Loucy (cell line): ENCODE measurements around the gene SOST.

Source experiments
- H2AFZ ChIP-seq: fragments of 200-600 bp; sonication (generic); 2 replicates; pipeline ENCODE4 v1.6.0; 2016; ENCODE audit warnings: antibody characterized with exemption, mild to moderate bottlenecking, low read length, moderate library complexity
- H3F3A ChIP-seq: fragments of 200-600 bp; 2 replicates; pipeline ENCODE4 v1.6.0; 2016; ENCODE audit warnings: antibody characterized with exemption, low read depth, mild to moderate bottlenecking
- H3K27me3 ChIP-seq: fragments of 200-600 bp; sonication (generic); 2 replicates; pipeline ENCODE4 v1.6.1; 2014; ENCODE audit warnings: low read length, mild to moderate bottlenecking; ENCODE audit not compliant: insufficient read depth, poor library complexity, severe bottlenecking
- H3K36me3 ChIP-seq: fragments of 200-600 bp; sonication (generic); 2 replicates; pipeline ENCODE4 v1.6.1; 2016; ENCODE audit warnings: low read length; ENCODE audit not compliant: insufficient read depth
- H3K4me1 ChIP-seq: fragments of 200-600 bp; sonication (generic); 2 replicates; pipeline ENCODE4 v1.5.1; 2014; ENCODE audit warnings: low read length, mild to moderate bottlenecking; ENCODE audit not compliant: insufficient read depth, poor library complexity, severe bottlenecking
- H3K4me2 ChIP-seq: fragments of 200-600 bp; sonication (generic); 2 replicates; pipeline ENCODE4 v1.6.0; 2014; ENCODE audit warnings: antibody characterized with exemption, low read length, low read depth, mild to moderate bottlenecking; ENCODE audit not compliant: poor library complexity, severe bottlenecking
- H3K4me3 ChIP-seq: fragments of 200-600 bp; sonication (generic); 2 replicates; pipeline ENCODE4 v1.5.1; 2014; ENCODE audit warnings: low read length, mild to moderate bottlenecking, mixed read lengths; ENCODE audit not compliant: poor library complexity, severe bottlenecking
- H3K79me2 ChIP-seq: fragments of 200-600 bp; sonication (generic); 2 replicates; pipeline ENCODE4 v1.6.1; 2014; ENCODE audit warnings: low read length; ENCODE audit not compliant: insufficient read depth
- H3K9ac ChIP-seq: fragments of 200-600 bp; sonication (generic); 2 replicates; pipeline ENCODE4 v1.6.0; 2014; ENCODE audit warnings: mild to moderate bottlenecking, low read depth, low read length, moderate library complexity; ENCODE audit not compliant: poor library complexity, severe bottlenecking
- H3K9me2 ChIP-seq: fragments of 200-600 bp; sonication (generic); replicated peaks from 2 replicates; pipeline ENCODE4 v1.6.1; 2016; ENCODE audit warnings: low read depth, low read length, mixed read lengths
- H3K9me3 ChIP-seq: fragments of 200-600 bp; sonication (generic); 2 replicates; pipeline ENCODE4 v1.6.1; 2014; ENCODE audit warnings: mild to moderate bottlenecking, antibody characterized with exemption, low read length, low read depth; ENCODE audit not compliant: insufficient read depth
- H4K20me1 ChIP-seq: fragments of 200-600 bp; sonication (generic); 2 replicates; pipeline ENCODE4 v1.6.0; 2014; ENCODE audit warnings: antibody characterized with exemption, low read length, mild to moderate bottlenecking; ENCODE audit not compliant: insufficient read depth, poor library complexity, severe bottlenecking
- CTCF ChIP-seq: fragments of 200-600 bp; sonication (generic); conservative IDR thresholded peaks from 2 replicates; pipeline ENCODE4 v1.5.1; 2014; ENCODE audit warnings: mild to moderate bottlenecking, antibody characterized with exemption, low read length
- EZH2phosphoT487 ChIP-seq: fragments of 200-600 bp; IDR thresholded peaks from 2 replicates; pipeline ENCODE4 v1.6.1; 2018; ENCODE audit warnings: antibody characterized with exemption, mild to moderate bottlenecking, moderate library complexity, borderline replicate concordance

Gene SOST

DNA sequence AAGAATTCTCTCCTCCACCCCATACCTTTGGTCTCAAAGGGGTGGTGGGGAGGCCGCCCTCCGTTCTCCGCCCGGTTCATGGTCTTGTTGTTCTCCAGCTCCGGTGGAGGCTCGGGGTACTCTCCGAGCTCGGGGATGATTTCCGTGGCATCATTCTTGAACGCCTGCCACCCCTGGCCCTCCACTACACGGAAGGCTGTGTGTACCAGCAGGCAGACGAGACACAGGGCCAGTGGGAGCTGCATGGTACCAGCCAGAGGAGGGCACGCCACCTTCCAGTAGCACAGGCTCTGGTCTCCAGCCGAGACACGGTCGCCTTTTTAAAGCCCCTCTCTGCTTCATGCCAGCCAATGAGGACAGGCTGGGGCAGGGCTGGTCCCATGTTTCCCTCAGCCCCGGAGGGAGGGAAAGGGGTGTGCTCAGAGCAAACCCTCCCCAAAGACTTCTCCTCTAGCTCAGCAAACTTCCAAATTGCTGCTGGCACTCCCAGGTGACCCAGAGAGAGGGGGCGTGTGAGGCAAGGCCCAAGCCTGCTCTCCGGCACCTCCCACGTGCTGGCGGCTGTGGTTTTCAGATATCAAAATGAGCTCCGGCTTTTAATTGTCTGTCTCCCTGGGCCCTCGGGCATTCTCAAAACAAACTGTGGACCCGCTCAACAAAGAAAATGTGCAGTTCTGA, at the start of gene SOST:
TSS of gene SOST (minus strand) at position 295 of the 678 bp plus-strand sequence. CDS start at position 245, 50 bp downstream.
- no peaks in the 10 kb centered on the region for H3K27me3 ChIP-seq
- no peak for TF ChIP-seq EZH2phosphoT487
- no peaks in the 10 kb centered on the region for H3K9me3 ChIP-seq
- H3K9me2 ChIP-seq, result no peaks in the 10 kb centered on the region
- no peak within 1 kb of the TSS for H3K9ac ChIP-seq
- H3K79me2 ChIP-seq, result no peaks in the 10 kb centered on the region
- H4K20me1 ChIP-seq, result no peaks in the 10 kb centered on the region
- H3F3A ChIP-seq, result no peaks in the 10 kb centered on the region
- no peak within 1 kb of the TSS for H3K4me3 ChIP-seq
- no peaks in the 10 kb centered on the region for H3K36me3 ChIP-seq
- no peaks in the 10 kb centered on the region for H3K4me1 ChIP-seq
- no peak within 1 kb of the TSS for H3K4me2 ChIP-seq
- no peak within 1 kb of the TSS for H2AFZ ChIP-seq

DNA sequence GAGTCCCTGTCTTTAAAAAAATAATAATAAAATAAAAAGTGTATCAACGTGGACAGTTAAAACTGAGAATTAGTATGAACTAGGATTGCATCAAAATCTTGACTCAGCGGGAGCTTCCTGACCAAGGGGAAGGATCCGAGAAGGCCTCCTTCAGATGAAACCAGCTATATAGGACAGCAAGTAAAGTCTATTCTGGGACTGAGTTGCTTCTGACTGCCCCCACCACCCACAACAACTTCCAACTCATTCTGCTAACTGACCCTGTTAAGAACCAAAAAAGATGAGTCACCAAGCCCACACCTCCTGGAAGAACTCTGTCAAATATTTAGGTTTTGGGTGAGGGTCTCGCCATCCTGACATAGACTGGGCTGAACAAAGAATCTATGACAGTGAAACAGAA, 49.5 kb upstream of the SOST start:
- Histone ChIP-seq H3K27me3 (no peaks in the 10 kb centered on the region), H3K4me2 (no peak overlapping the region), H3K4me1 (no peaks in the 10 kb centered on the region), H3K9ac (no peak overlapping the region), H4K20me1 (no peaks in the 10 kb centered on the region), H3F3A (no peaks in the 10 kb centered on the region), H2AFZ (no peak overlapping the region), H3K36me3 (no peaks in the 10 kb centered on the region), H3K9me2 (no peaks in the 10 kb centered on the region), H3K79me2 (no peaks in the 10 kb centered on the region), H3K9me3 (no peaks in the 10 kb centered on the region), H3K4me3 (no peak overlapping the region)
- TF ChIP-seq CTCF (no peak), EZH2phosphoT487 (no peak)

DNA sequence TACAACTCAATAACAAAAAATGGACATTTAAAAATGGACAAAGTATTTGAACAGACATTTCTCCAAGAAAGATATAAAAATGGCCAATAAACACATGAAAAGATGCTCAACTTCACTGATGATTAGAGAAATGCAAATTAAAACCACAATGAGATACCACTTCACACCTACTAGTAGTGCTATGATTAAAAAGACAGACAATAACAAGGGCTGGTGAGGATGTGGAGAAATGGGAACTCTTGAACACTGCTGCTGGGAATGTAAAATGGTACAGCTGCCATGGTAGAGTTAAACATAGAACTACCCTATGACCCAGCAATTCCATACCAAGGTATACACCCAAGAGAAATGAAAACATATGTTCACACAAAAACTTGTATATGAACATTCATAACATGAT, 46.5 kb upstream of the SOST start:
- H3K9me3 ChIP-seq, result no peaks in the 10 kb centered on the region
- no peaks in the 10 kb centered on the region for H3F3A ChIP-seq
- H4K20me1 ChIP-seq, result no peaks in the 10 kb centered on the region
- H3K27me3 ChIP-seq, result no peaks in the 10 kb centered on the region
- H3K36me3 ChIP-seq, result no peaks in the 10 kb centered on the region
- H3K4me1 ChIP-seq, result no peaks in the 10 kb centered on the region
- H3K9me2 ChIP-seq, result no peaks in the 10 kb centered on the region
- no peak overlapping the region for H3K9ac ChIP-seq
- TF ChIP-seq EZH2phosphoT487 (no peak), CTCF (no peak)
- H2AFZ ChIP-seq, result no peak overlapping the region
- no peaks in the 10 kb centered on the region for H3K79me2 ChIP-seq
- no peak overlapping the region for H3K4me2 ChIP-seq
- no peak overlapping the region for H3K4me3 ChIP-seq

DNA sequence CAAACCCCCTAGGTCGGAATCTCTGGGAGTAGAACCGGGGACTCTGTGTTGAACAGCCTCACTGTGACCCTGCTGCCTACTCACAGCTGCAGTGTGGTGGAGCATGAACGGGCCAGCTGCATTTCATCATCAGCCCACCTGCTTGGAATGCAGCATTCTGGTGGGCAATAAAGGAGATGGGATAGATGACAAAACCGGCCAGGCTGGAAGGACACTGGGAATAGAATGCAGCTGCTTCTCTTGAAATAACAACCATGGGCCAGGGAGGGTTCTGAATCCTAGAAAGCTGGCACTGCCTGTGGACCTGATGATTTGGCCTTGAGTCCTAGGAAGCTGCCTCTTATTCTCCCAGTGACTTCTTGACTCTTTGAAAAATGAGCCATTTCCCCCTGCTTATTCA, 45.2 kb upstream of the SOST start:
- H2AFZ ChIP-seq, result no peak overlapping the region
- H3K79me2 ChIP-seq, result no peaks in the 10 kb centered on the region
- TF ChIP-seq EZH2phosphoT487, result no peak
- no peak for TF ChIP-seq CTCF
- no peaks in the 10 kb centered on the region for H4K20me1 ChIP-seq
- H3K4me1 ChIP-seq, result no peaks in the 10 kb centered on the region
- no peaks in the 10 kb centered on the region for H3K36me3 ChIP-seq
- H3K27me3 ChIP-seq, result no peaks in the 10 kb centered on the region
- H3K9me2 ChIP-seq, result no peaks in the 10 kb centered on the region
- H3K9me3 ChIP-seq, result no peaks in the 10 kb centered on the region
- H3K9ac ChIP-seq, result no peak overlapping the region
- H3K4me3 ChIP-seq, result no peak overlapping the region
- no peaks in the 10 kb centered on the region for H3F3A ChIP-seq
- no peak overlapping the region for H3K4me2 ChIP-seq
